OCI-LY1 (cell line): ENCODE measurements around the gene INPP5B.

ENCODE experiments used
- CTCF ChIP-seq: fragments of 200-600 bp; sonication (generic), shearing (Covaris generic); IDR thresholded peaks from 2 replicates; pipeline ENCODE4 v1.5.1; 2017; ENCODE audit warnings: mild to moderate bottlenecking, antibody characterized with exemption, low read length, moderate library complexity, mixed read lengths
- EZH2 ChIP-seq: fragments of 200-600 bp; sonication (generic), shearing (Covaris generic); IDR thresholded peaks from 2 replicates; pipeline ENCODE4 v1.8.0; 2017; ENCODE audit warnings: borderline replicate concordance, mixed run types, mild to moderate bottlenecking, antibody characterized with exemption, low read length, moderate library complexity, mixed read lengths

GRCh38 chr1:37944816-37945215 lies 2.0 kb downstream of the INPP5B start:
- TF ChIP-seq CTCF (no peak), EZH2 (no peak)
